NCI-H1436 (cell line): ENCODE data around the gene SMARCA2.
A peak's percentile ranks its signal among the peaks of the same experiment; 100 is the strongest.

Experiments used
- DNase-seq: peaks from one replicate; lab custom pipeline; 2025; lab: John Stamatoyannopoulos, UW

Gene SMARCA2

DNA sequence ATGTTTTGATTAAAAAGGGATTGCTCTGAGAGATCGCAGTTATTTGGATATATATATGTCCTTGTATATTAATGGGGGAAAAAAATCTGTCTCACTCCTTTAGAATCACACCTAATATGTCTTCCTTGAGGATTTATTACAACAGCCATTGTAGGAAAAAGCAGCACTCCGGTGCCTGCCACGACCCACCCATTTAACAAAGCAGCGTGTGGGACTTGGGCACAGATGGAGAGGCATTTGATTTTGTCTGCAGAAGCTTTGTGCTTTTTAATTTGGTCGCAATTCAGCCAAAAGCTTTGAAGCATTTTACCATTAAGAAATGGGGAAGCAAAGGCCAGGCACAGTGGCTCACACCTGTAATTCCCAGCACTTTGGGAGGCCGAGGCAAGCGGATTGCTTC lies 159.2 kb downstream of the SMARCA2 start:
- DNase-seq: no peak

- DNase-seq: no peak
These were observed 159.8 kb downstream of the SMARCA2 start for GRCh38 chr9:2174911-2175310.

DNA sequence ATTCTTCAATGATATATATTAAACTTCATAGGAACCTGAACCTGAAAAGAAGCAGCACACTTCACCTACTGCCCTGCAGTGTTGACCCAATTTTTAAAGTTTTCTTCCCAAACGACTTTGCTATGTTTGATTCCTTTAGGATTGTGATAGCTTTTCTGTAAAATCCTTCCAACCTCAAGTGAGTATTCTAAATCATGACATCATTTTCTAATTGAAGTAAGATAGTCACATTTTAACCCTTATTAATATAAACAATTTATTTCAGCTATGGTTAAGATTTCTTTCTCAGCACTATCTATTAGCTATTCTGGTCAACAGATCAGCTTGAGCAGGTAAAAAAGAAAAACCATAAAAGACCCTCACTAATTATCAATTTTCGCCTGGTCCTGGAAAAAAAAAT lies 162.0 kb downstream of the SMARCA2 start:
- DNase-seq: no peak

DNA sequence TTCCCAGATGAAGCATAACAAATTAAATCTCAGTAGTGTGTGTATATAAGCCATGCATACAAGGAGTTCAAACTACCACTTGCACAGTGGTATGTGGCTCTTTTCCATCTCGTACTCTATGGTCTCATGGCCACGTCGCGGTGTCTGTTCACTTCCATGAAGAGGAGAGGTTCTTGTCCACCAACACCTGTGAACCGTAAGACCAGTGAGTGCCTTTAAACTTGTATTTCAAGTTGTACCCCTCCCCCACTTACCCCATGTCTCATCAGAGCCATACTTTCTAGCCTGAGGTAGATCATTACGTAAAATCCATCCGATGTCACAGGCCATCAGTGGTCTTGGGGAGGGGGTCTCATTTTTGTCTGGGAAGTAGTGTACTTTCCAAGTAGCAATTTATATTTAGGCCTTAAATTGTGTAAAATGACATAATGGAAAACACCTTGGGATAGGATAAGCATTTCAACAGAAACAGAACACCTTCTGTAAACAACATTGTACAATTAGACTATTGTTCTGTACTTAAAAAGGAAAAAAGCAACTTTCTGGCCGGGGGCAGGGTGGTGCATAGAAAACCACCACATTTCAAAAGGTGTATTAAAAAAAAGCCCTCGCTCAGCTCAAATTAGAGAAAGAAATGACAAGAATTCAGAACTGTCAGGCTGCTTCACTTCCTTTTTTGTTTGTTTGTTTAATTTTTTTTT lies 163.0 kb downstream of the SMARCA2 start:
- DNase-seq: no peak

- DNase-seq: no peak
These were observed 164.4 kb downstream of the SMARCA2 start for GRCh38 chr9:2179567-2179966.

- DNase-seq: peak; percentile 56
These were observed 165.0 kb downstream of the SMARCA2 start for GRCh38 chr9:2180154-2180553.

DNA sequence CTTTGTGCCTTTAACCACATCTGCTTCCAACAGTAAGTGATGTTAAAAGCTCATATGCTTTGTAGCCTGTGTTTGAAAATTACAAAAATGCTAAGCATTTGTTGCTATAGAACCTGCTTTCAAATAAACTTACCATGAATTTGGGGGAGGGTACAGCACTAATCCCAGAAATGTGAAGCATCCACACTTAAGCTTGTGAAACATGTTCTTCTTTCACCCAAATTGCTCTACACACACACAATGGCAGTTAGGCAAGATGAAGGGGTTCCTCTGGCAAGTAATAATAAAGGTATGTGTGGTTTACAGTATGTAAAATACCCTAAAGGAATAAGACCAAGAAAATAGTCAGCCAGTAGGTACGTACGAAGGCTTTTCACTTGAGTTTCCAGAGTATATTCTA lies 165.6 kb downstream of the SMARCA2 start:
- DNase-seq: no peak

DNA sequence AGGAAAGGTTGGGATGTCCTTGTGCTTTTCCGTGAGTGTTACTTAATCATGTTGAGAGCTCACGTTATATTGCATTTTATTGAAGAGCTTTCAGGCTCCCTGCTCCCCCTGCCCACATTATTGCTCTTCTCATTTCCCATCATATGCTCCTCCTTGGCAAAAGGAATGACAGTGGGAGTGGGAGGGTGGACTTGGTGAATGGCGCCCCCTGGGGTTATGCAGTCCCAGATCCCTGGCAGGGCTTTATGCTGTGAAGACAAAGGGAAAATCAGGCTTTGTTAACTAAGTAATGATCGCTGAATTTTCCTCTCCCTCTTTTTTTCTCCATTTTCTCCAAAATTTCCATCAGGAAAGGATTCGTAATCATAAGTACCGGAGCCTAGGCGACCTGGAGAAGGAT lies 166.6 kb downstream of the SMARCA2 start:
- no peak for DNase-seq

DNA sequence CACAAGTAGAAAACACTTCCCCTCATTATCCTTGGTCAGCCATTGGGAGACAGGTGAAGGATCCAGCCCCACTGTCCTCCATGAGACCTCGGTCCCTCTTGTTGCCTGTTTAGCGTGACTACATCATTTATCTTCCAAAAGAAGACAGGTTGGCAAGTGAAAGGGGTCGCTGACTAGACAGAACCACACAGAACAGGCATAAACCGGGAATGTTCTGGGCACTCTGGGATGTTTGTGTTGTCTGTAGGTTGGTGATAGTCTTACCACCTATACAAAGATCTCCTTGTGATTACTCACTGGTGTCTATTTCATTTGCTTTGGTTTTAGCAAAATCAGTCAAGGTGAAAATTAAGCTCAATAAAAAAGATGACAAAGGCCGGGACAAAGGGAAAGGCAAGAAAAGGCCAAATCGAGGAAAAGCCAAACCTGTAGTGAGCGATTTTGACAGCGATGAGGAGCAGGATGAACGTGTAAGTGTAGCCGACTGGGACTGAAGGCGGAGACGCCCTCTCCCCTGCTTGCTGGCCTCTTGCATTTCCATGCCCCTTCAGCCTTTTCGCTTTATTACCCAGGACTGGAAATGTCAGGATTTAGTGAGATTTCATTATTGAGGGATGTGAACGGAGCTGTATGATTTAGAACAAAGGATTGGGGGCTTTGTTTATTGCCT lies 175.9 kb downstream of the SMARCA2 start:
- DNase-seq: no peak

GRCh38 chr9:2191609-2191972 lies 176.4 kb downstream of the SMARCA2 start:
- DNase-seq: no peak

DNA sequence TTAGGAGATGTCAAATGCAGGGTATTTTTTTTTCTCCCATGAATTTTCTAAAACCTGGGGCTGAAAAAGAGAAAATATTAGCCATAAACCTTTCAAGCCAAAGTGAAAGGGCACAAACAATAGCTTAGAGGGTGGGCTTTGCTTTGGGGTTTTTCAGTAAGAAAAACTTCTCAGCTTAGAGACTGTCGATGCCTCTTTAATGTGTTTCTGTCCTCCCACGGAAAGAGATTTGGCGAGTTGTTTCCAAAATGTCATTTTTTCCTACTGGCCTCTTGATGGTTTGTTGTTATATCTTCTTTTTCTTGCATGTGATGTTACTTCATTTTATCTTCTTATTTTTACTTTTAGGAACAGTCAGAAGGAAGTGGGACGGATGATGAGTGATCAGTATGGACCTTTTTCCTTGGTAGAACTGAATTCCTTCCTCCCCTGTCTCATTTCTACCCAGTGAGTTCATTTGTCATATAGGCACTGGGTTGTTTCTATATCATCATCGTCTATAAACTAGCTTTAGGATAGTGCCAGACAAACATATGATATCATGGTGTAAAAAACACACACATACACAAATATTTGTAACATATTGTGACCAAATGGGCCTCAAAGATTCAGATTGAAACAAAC lies 177.3 kb downstream of the SMARCA2 start:
- no peak for DNase-seq

GRCh38 chr9:2193552-2193951 lies 178.4 kb downstream of the SMARCA2 start:
- no peak for DNase-seq

DNA sequence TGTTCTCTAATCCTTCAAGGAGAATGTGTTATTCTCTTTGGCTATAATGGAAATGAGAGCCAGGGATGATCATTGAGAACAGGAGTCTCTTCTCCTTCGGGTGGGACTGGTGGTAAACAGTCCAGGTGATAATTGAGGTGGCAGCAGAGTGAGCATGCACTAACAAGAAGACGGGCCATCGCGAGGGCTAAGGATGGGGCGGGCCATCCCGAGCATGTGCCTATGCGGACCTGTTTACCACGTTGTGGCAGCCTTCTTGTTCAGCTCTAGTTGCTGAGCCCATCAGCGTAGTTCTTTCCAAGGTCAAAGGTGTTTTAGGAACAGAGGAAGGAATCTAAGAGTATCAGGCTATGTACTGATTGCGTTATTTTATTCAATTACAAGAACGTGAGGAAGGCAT lies 180.1 kb downstream of the SMARCA2 start:
- DNase-seq: no peak

GRCh38 chr9:2196757-2197156 lies 181.6 kb downstream of the SMARCA2 start:
- DNase-seq: no peak

- no peak for DNase-seq
These were observed 183.9 kb downstream of the SMARCA2 start for GRCh38 chr9:2198956-2199635.

GRCh38 chr9:2199999-2200796 lies 185.1 kb downstream of the SMARCA2 start:
- no peak for DNase-seq

DNA sequence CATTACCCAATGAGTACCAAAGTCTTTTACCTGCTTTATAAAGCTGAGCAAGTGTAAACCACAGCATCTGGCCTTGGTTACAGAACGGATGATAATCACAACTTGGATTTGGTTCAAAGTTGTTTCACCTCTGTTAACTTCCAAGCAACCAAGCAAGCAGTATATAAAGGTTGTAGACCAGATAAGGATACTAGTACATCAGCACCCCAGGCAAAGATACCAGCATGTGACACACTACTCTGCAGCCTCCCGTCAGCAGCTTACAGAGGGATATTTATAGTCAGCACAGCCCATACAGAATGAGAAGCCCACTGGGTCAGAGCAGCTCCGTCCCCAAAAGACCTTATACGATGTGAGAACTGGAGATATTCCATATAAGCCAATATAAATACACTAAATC lies 193.3 kb downstream of the SMARCA2 start:
- DNase-seq: no peak

GRCh38 chr9:2208991-2209390 lies 193.8 kb downstream of the SMARCA2 start:
- DNase-seq: no peak

DNA sequence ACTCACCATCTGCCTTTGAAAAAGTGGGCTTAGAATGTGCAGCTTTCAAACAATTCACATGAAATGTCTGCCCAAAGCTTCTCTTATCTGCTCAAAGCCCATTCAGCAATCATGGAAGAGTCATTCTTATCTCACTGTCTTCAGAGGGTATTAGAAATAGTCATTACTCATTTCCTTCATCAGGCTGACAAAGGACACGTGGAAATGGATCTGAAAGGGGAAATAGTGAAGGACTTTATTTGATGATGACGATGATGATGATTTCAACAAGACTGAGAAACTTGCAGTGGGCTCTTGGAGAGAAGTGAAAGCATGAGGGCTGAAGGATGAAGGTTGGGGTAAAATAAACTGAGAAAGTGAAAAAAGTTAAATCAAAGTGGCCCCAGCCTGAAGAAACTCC lies 194.3 kb downstream of the SMARCA2 start:
- no peak for DNase-seq

- DNase-seq: no peak
These were observed 195.1 kb downstream of the SMARCA2 start for GRCh38 chr9:2210201-2210600.

- DNase-seq: no peak
These were observed 198.8 kb downstream of the SMARCA2 start for GRCh38 chr9:2213830-2214468.

GRCh38 chr9:2214707-2215106 lies 199.6 kb downstream of the SMARCA2 start:
- DNase-seq: no peak
